Kidney epithelial cell (primary cell): ENCODE measurements around the gene ORAI2. TPM values are rescaled to one million over a fixed set of nuclear protein-coding genes. Genes with fewer than 3 reads are reported as not detected.

Experiments
- total RNA-seq: library from RNA; depleted of rRNA; stranded (reverse); fragments of >200 nt; gene quantifications from 2 replicates; pipeline ENCODE4 v1.2.3, GENCODE V29; 2015

Gene ORAI2
- total RNA-seq, 1 donor from 2014 or later: 56.2 TPM

Other genes starting within 250 kb of the ORAI2 start
- 10.0 and 11.4 TPM in 2 replicates for gene SH2B2, start 146.7 kb upstream of the ORAI2 start, total RNA-seq
- gene SPDYE6, start 77.1 kb upstream of the ORAI2 start, total RNA-seq: not detected in 2 replicates
- gene PRKRIP1, start 37.2 kb upstream of the ORAI2 start, total RNA-seq: 25.3 and 31.5 TPM in 2 replicates
- 12.5 and 50.8 TPM in 2 replicates for gene ALKBH4, start 31.3 kb downstream of the ORAI2 start, total RNA-seq
- 22.9 and 38.0 TPM in 2 replicates for gene LRWD1, start 31.4 kb downstream of the ORAI2 start, total RNA-seq
- 36.2 and 47.6 TPM in 2 replicates for gene POLR2J, start 45.3 kb downstream of the ORAI2 start, total RNA-seq
- 7.6 and 7.7 TPM in 2 replicates for gene RASA4B, start 84.2 kb downstream of the ORAI2 start, total RNA-seq
- gene UPK3BL2, start 110.1 kb downstream of the ORAI2 start, total RNA-seq: 2.1 and 4.3 TPM in 2 replicates
- gene SPDYE2, start 117.7 kb downstream of the ORAI2 start, total RNA-seq: not detected in 2 replicates
- gene POLR2J3, start 139.0 kb downstream of the ORAI2 start, total RNA-seq: 10.4 and 14.4 TPM in 2 replicates
- 11.2 and 14.2 TPM in 2 replicates for gene RASA4, start 183.2 kb downstream of the ORAI2 start, total RNA-seq
- 17.9 and 19.6 TPM in 2 replicates for gene UPK3BL1, start 209.2 kb downstream of the ORAI2 start, total RNA-seq
- not detected in 2 replicates for gene SPDYE2B, start 216.7 kb downstream of the ORAI2 start, total RNA-seq
- 0.14 and 1.2 TPM in 2 replicates for gene POLR2J2, start 238.1 kb downstream of the ORAI2 start, total RNA-seq